ENCODE results near the gene LAMA3.
"Not testable (repeated sequence)": the region's sequence is repeated elsewhere in the genome, so short reads cannot be mapped to it uniquely, and the experiment has no call there.

Gene LAMA3

GRCh38 chr18:23704806-23705205 lies 15.6 kb downstream of the LAMA3 start:
- no peak for DNase-seq

- DNase-seq, result no peak
These were observed 17.9 kb downstream of the LAMA3 start for GRCh38 chr18:23706971-23707640.

GRCh38 chr18:23710068-23710527 lies 20.8 kb downstream of the LAMA3 start:
- no peak for DNase-seq

GRCh38 chr18:23710946-23711345 lies 21.7 kb downstream of the LAMA3 start:
- DNase-seq, result no peak

- no peak for DNase-seq
These were observed 22.2 kb downstream of the LAMA3 start for GRCh38 chr18:23711426-23711825.

- no peak for DNase-seq
These were observed 23.2 kb downstream of the LAMA3 start for GRCh38 chr18:23712445-23712844.

GRCh38 chr18:23714576-23714975 lies 25.3 kb downstream of the LAMA3 start:
- no peak for DNase-seq

- not testable (repeated sequence) for DNase-seq
These were observed 26.8 kb downstream of the LAMA3 start for GRCh38 chr18:23716079-23716478.

- no peak for DNase-seq
These were observed 27.3 kb downstream of the LAMA3 start for GRCh38 chr18:23716516-23716915.

- DNase-seq, result no peak
These were observed 27.7 kb downstream of the LAMA3 start for GRCh38 chr18:23716966-23717365.

- no peak for DNase-seq
These were observed 29.0 kb downstream of the LAMA3 start for GRCh38 chr18:23718243-23718720.

GRCh38 chr18:23718731-23719130 lies 29.5 kb downstream of the LAMA3 start:
- DNase-seq, result no peak

GRCh38 chr18:23719634-23720201 lies 30.5 kb downstream of the LAMA3 start:
- DNase-seq, result no peak

GRCh38 chr18:23721696-23722480 lies 32.6 kb downstream of the LAMA3 start:
- no peak for DNase-seq

- DNase-seq, result no peak
These were observed 33.4 kb downstream of the LAMA3 start for GRCh38 chr18:23722646-23723045.

GRCh38 chr18:23723121-23723520 lies 33.9 kb downstream of the LAMA3 start:
- DNase-seq, result no peak

GRCh38 chr18:23724681-23725080 lies 35.4 kb downstream of the LAMA3 start:
- DNase-seq, result no peak

- no peak for DNase-seq
These were observed 36.1 kb downstream of the LAMA3 start for GRCh38 chr18:23725351-23725750.

- no peak for DNase-seq
These were observed 36.8 kb downstream of the LAMA3 start for GRCh38 chr18:23725827-23726661.

- DNase-seq, result no peak
These were observed 38.6 kb downstream of the LAMA3 start for GRCh38 chr18:23727707-23728493.

GRCh38 chr18:23730857-23731256 lies 41.6 kb downstream of the LAMA3 start:
- DNase-seq, result no peak

- DNase-seq, result no peak
These were observed 42.6 kb downstream of the LAMA3 start for GRCh38 chr18:23731861-23732260.

Measured in SHP77 treated with DMSO at 0.1 percent for 48 hours (cell line).